EH (cell line): Measurements from ENCODE around the gene NEMP2.
A peak's percentile ranks its signal among the peaks of the same experiment; 100 is the strongest.
"Not testable (repeated sequence)": the region's sequence is repeated elsewhere in the genome, so short reads cannot be mapped to it uniquely, and the experiment has no call there.

Experiments
- DNase-seq: peaks from one replicate; pipeline ENCODE4 v3.0.0-alpha.2; 2015; ENCODE audit warnings: low read depth

NEMP2 gene

DNA sequence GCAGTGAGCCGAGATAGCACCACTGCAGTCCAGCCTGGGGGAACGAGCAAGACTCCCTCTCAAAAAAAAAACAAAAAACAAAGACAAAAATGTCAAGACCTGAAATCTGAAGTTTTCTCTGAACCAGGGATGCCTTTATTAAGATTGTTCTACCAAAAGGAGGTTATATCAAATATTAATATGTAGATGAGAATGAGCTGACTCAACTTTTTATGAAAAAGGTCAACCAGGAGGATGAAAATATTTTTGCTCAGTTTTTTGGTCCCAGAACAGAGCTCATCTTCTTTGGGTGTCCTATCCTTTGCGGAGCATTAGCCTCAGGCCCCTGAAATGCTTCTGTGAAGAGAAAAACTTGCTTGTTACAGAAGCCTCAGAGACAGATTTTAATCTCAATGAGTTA, 44.0 kb downstream of the NEMP2 start:
- no peak for DNase-seq

DNA sequence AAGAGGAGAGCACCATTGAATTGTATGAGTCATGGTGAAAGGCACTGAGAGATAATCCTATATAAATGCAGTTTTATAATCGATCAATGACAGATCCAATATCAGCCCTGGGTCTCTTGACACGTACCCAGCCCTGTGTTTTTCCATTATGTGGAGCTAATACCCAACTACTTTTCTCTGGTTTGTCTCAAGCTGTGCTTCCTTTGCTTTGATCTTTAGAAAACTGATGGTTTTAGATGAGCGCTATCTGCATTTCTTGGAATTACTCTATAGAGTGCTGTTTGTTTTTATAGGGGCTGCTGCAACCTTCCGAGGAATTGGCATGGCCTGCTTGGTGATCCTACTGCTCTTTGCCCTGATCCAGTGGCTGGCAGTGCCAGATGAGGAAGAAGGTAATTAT, 45.0 kb downstream of the NEMP2 start:
- DNase-seq, result no peak

DNA sequence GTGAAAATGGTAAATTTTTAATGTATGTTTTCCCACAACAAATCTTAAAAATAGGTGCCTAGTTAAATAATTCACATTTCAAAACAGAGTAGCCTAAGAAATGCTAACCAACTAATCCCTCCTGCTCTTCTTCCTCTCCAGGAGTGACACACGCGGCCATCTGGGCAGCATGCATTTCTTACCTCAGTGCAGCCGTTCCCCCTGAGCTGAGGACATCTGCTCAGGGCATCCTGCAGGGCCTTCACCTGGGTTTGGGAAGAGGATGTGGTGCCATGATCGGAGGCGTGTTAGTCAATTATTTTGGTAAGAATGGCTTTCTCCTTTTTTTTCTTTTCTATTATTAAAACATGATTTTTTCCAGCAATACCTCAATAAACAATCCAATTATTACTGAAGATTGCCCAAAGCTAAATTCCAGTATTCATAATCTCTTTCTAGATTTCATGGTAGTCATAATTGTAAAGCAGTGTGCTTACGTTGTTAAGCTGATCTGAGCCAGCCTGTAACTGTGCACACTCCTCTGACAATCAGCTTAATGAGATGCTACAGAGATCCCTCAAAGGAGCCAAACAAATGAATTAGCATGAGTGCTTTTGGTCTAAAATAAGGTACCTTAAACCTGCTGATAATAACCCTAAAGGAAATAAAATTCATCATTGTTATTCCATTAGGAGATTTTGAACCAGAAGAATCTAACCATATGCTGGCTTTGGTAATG, 45.8 kb downstream of the NEMP2 start:
- no peak for DNase-seq

DNA sequence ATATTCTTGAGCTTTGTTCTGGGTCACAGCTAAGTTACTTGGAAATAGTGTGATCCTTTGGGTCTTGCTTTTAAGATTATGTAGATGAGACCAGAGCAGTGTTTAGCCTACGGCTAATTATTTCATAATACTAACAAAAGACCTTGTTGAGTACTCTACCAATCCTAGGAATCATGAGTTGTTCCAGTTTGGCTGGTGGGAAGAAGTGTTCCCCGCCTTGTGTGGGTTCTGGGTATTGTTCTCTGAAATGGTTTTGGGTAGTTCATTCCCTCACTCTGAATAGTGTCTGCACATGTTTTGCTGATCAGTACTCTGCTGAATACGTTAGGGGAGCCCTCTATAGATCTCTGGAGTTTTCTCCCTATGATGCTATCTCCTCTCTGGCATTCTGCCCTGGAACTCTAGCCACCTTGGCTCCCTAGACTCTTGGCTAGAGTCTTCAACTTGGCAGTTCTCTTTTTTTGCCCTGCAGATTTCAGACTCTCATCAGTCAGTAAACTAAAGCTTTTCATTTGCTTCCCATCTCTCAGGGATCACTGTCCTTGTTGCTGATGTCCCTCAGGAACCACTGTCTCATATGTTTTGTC, 48.4 kb downstream of the NEMP2 start:
- no peak for DNase-seq

DNA sequence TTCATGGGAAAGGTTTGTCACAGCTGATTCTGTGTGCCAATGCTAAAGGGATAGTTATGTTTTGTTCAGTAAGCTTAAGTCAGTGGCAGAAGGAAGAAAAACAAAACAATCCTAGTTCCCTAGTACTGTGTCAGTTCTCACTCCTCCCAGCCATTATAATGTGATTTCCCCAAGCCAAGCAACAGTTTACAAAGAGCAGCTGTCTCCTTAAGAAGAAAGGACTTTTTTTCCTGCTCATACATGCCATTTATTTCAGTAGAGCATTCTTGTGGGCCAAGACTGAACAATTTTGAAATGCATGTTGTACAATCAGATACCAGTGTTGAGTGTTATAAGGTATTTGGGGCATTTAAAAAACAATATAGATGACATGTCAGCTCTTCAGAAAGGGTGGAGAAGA, 52.1 kb downstream of the NEMP2 start:
- peak; percentile 50 for DNase-seq

DNA sequence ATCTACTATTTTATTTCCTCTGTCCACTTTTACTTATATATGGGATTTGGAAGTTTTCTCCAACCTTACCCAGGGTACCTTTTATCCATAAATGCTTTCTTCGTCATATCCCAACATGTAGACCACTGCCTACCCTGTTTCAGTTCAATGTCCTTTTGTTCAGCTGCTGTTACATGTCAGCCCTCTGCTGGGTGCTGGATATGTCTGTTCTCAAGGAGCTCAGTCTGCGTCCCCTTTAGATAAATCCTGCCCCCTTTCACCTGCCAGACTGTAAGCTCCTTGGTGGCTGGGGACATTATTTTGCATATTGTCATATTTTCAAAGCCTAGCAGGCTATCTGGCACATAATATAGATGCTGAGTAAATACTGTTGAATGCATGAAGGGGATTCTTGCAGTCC, 53.2 kb downstream of the NEMP2 start:
- DNase-seq, result no peak

DNA sequence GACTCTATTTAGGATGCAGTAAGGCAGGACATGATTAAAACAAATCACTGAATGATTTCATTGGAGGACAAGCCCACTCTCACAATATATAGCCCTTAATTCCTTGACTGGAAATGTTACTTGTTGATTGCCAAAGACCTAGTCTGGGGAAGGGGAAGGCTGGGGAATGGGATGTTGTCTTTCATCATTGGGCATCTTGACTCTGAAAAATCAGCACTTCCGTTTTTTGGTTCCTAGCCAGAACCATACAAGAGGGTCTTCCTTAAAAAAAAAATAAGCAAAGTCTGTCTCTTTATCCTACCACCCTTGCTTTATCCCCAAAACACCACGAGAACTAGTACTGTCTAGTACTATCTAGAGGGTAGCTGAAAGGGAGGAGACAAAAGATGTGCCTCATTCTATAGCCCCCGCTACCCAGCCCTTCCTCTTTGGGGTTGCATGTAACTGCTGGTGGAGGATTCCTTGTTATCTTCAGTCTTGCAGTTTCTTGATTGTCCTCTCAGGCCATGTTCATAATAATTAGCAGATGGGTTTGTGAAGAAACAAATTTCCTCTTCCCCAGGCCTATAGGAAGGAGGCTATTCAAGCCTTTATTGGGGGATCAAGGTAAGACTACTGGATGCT, 55.8 kb downstream of the NEMP2 start:
- no peak for DNase-seq

DNA sequence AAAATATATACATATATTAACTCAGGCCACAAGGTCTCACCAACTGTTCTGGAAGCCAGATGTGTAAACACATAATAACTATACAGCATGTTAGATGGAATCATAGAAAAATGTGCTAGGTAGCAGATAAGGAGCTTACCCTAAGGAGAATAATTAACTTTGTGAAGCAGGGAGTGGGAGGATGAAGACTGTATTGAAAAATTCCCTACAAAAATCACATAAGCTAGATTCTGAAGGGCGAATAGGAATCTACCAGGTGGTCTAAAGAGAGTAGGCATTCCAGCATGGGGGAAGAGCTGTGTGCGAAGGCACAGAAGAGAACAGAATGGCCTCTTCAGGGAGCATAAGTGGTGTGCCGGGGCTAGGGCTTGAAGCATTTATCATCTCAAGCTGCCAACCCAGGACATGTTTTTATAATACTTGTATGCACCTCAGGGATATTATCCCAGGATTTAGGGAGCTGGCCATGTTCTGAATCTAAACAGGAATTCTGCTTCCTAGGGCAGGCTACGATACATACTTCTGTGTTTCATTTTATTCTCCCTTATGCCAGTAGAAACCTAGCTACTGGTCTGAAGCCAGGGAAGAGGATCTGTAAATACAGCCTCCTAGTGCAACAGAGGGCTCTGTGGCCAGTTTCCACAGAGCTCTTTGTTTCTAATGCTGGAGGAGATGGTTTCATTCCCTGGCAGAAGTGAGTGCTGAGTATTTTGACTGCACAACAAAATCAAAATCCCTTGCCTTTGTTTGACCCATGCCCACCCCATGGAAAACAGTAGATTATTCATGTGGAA, 56.7 kb downstream of the NEMP2 start:
- no peak for DNase-seq

DNA sequence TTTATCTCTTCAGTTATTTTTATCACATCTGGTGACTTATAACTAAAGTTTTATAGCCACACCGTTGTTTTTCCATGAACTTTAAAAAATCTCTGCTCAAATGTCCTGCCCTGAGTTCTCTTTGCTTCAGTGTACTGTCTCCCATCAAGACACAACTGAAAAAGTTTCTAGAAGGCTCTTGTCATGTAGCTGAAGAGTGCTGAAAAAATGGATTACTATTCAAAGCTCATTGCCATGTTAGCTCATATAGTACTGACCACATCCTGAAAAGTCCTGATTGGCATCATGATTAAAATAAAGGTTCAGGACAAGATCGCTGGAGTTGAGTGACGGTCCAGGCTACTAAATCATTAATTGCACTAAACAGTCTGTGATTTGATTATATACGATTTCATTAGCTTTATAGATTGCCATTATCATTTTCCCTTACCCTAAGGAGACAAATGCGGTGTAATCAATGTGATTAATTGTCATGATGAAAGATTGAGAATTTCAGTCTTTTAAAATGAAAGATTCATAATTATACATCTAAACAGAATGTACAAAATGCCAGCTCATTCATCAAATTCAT, 64.2 kb downstream of the NEMP2 start:
- DNase-seq, result peak; percentile 6

DNA sequence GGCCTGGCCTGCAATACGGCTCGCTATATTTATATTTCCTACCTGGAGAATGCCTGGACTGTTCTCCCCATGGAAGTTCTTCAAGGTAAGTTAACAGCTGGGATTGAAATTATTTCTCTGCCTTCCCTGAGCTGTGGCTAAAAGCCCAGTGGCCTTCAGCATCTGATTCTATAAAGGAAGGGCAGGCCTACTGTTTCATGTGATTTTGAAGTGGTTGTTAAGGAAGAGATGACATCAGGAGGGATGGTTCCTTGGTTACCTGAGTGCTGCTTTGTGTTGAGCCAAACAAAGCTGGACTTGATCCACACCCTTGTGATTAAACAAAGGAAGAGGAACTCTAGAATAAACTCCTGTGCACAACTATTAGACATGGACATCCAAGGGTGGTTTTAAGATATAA, 64.8 kb downstream of the NEMP2 start:
- DNase-seq, result peak; percentile 53

DNA sequence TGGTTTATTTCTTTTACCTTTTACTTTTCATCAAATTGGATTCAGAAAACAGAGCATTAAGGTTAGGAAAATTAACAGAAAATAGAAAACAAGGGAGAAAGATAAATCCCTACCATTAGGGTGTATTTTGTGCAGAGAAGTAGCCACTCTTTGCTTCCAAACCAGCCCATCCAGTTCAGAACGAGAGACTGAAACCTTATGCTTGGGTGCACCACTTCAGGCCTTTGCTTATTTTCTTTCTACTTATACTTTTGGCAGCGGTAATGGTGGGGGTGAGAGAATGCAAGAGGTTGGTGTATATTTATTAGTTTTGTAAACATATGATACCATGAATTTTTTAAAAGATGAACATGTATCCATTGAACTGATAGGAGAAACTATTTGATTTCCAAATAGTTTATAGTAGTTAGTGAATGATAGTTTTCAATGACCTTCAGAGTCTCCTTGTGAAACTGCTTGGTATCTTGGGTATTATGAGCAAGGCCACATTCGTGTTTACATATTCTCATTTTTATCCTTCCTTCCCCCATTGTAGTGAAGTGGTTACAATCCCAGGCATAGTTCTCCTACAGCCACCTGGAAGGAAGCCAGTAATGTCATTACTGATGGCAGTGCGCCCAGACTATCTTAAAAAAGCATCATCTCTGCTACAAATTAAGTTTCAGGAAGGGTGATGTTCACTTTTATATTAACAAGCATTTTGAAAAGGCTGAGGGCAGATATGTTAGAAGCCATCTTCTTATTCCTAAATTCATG, 65.5 kb downstream of the NEMP2 start:
- peak; percentile 98 for DNase-seq

DNA sequence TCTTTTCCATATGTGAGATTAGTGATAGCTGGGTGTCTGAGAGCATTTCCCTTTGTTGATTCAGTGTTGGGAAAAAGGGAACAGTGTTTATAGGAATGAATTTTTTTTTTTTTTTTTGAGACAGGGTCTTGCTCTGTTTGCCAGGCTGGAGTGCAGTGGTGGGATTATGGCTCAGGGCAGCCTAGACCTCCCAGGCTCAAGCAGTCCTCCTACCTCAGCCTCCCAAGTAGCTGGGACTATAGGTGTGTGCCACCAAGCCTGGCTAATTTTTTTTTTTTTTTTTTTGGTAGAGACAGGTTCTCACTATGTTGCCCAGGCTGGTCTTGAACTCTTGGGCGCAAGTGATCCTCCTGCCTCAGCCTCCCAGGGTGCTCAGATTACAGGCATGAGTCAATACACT, 66.2 kb downstream of the NEMP2 start:
- not testable (repeated sequence) for DNase-seq

DNA sequence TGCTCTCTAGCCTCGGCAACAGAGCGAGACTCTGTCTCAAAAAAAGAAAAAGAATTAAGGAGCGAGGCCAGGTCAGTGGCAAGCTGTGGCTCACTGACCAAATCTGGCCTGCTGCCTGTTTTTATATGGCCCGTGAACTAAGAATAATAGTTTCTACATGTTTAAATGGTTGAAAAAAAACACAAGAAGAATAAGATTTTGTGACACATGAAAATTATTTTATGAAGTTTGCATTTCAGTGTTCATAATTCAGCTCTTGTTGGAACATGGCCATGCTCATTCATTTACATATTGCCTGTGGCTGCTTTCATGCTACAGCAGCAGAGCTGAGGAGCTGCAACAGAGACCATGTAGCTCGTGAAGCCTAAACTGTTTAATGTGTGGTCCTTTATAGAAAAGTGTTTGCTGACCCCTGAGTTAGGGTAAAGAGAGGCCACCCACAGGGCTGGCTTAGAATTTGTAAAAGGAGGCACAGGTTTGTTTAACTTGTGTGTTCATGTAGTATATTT, 66.9 kb downstream of the NEMP2 start:
- peak; percentile 61 for DNase-seq

DNA sequence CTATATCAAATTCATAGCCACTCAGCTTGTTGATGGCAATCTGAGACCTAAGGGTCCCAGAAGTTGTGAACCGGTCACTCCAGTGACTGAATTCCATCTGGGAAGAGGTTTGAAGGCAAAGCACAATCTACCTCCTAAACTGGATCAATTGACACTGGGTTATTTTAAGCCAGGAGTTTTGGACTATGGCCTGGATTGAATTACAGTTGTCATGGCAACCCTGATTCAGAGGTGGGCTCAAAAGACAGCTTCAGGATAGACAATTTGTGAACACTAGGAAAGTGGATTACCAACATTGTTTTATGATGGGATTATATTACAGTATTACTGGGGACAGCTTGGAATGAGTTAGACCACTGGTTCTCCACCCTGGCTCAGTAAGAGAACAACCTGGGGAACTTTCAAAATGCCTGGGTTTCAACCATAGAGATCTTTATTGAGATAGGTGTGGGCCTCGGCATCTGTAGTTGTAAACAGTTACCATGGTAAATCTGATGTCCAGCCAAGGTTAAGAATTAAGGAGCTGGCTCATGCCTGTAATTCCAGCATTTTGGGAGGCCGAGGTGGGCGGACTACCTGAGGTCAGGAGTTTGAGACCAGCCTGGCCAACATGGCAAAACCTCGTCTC, 67.6 kb downstream of the NEMP2 start:
- peak; percentile 10 for DNase-seq

DNA sequence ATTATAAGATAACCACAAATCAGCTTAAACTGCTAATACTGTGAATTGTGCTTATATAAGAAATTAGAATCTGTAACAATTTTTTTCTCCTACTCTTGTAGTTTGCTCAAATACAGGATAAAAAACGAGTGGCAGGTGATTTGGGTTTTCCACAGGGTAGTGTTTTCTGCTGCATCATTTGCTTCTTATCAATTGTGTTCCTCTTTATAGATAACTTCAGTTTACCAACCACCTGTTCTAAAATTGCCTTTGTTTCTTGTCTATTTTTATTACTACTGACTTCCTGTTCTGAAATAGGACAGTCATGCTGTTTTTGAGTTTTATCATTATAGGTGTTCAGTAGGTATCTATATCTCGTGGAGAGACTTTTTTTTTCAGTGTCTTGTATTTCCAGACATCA, 69.5 kb downstream of the NEMP2 start:
- DNase-seq, result no peak

DNA sequence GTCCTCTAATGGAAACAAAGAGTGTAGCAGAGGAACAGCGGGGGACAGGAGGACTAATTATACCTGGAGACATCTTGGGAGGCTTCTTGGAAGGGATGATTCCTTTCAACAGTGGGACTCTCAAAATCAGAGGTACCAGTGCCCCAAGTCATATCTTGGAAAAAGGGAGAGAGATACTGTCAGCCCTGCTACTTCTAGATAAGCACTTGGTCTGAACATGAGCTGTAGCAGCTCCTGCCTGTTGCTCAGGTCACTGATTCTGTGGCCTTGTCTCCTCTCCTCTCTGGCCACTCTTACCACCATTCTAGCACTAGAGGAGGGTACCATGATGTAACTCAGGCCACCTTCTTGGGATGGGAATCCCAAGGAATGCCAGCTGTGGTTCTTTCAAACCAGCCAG, 71.9 kb downstream of the NEMP2 start:
- DNase-seq, result no peak

DNA sequence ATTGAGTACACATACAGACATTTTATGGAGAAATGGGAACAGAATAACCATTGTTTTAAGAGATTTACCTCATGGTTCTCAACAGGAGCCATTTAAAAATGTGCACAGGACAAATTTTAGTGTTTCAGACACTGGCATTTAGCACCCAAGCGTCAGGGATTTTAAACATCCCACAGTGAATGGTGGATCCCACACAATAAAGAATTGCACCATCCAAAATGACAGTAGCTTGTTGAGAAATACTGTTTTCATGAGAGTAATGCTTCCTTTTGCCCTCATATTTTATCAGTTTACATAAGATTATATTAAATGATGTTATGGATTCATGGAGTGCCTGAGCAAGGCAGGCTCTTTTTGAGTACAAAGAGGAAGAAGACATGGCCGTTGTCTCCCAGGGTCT, 72.3 kb downstream of the NEMP2 start:
- DNase-seq, result no peak

DNA sequence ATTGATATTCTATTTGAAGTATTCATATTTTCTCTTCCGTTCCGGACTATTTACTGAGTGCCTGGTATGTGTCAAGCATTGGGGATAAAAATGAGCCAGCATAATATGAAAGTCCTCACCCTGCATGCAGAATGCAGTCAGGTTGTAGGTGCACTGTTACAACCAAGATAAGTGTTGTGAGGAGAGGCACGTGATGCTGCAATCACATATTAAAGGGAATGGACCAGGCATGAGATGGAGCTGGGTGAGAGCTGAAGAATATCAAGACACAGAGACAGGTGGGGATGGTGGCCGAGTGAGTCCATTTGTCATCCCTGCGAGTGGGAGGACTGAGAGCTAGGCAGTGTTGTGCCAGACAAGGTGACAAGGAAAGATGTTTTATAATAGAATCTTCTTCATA, 74.0 kb downstream of the NEMP2 start:
- no peak for DNase-seq

DNA sequence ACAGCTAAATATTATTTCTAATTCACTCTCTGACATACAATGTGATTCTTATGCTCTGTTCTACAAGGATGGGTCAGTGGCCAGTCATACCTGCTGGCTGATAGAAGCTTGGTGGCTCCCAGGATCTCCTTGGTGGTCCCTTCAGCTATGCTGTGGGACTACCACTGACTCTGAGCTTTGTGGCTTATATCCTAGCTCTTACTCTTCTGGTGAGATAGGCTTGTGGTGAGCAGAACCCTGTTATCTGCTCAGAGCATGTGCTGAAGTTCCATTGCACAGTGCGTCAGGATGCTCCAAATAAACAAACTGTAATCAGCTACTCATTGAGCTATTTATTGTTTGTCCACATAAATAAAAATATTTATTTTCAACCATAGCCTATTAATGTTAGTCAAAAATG, 74.6 kb downstream of the NEMP2 start:
- no peak for DNase-seq

DNA sequence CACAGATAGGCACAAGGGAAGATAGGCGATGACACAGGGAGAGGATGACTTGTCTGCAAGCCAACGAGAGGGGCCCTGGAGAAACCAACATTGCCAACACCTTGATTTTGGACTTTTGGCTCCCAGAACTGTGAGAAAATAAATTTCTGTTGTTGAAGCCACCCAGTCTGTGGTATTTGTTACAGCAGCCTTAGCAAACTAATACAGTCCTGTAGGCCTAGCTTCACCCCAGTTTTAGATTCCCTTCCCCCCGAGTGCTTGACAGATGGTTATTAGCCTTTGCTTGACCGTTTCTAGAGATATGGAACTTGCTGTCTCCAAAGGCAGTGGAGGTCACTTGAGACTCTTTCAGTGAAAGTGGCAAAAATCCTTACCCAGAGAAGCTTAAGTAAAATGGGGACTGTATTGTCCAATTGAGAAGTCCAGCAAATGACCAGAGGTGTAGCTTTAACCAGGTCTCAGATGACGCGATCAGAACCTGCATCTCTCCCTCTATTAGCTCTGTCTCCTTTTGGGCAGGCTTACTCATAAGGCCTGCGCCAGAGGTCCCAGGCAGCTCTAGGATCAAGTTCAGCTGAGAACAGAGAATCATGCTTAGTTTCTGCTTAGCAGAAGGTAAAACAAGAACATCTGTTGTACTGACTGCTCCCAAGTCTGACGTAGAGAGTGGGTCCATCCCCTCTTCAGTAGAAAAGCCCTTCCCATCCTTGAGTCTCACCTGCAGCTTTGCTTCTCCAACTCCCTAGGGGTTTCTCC, 76.0 kb downstream of the NEMP2 start:
- no peak for DNase-seq
